HepG2 (cell line): ENCODE results near the gene ESPNL. TPM values are rescaled to one million over a fixed set of nuclear protein-coding genes. Genes with fewer than 3 reads are reported as not detected.
A peak's percentile ranks its signal among the peaks of the same experiment; 100 is the strongest.

Experiments used
- DMAP1 ChIP-seq: IDR thresholded peaks from 2 replicates; pipeline ENCODE4 v1.6.1; 2016
- ELF1 ChIP-seq: sonication (generic); formaldehyde crosslinking; IDR thresholded peaks from 2 replicates; pipeline ENCODE4 v1.4.0; 2020; ENCODE audit warnings: missing genetic modification reagents
- FOXA3 ChIP-seq: IDR thresholded peaks from 2 replicates; pipeline ENCODE4 v1.6.1; 2016; ENCODE audit warnings: missing genetic modification reagents, missing compliant biosample characterization
- HOXD1 ChIP-seq: sonication (generic); formaldehyde crosslinking; IDR thresholded peaks from 2 replicates; pipeline ENCODE4 v1.5.0; 2020; ENCODE audit warnings: missing genetic modification reagents
- JUN ChIP-seq: sonication (generic); formaldehyde crosslinking; IDR thresholded peaks from 2 replicates; pipeline ENCODE4 v1.4.0; 2020; ENCODE audit warnings: mild to moderate bottlenecking, missing genetic modification reagents
- MLXIP ChIP-seq: sonication (generic); formaldehyde crosslinking; IDR thresholded peaks from 2 replicates; pipeline ENCODE4 v1.9.0; 2021; ENCODE audit warnings: missing genetic modification reagents, borderline replicate concordance
- MXD4 ChIP-seq: IDR thresholded peaks from 2 replicates; pipeline ENCODE4 v1.6.1; 2016; ENCODE audit warnings: mild to moderate bottlenecking, missing biosample characterization, missing genetic modification reagents
- SPEN ChIP-seq: sonication (generic); formaldehyde crosslinking; IDR thresholded peaks from 2 replicates; pipeline ENCODE4 v1.5.1; 2020; ENCODE audit warnings: low read depth, mild to moderate bottlenecking, missing genetic modification reagents
- TFDP2 ChIP-seq: sonication (generic); formaldehyde crosslinking; IDR thresholded peaks from 2 replicates; pipeline ENCODE4 v1.4.0; 2020; ENCODE audit warnings: missing genetic modification reagents
- TFE3 ChIP-seq: IDR thresholded peaks from 2 replicates; pipeline ENCODE4 v1.6.1; 2016
- USF2 ChIP-seq, 2 experiments: sonication (generic) in 1 of 2; formaldehyde crosslinking in 1 of 2; IDR thresholded peaks; 2 replicates each; pipeline versions ENCODE4 v1.5.1 to v1.6.1; 2011 to 2020; ENCODE audit warnings: borderline replicate concordance in 1 of 2, low read depth in 1 of 2, low read length in 1 of 2, mild to moderate bottlenecking in 1 of 2, missing genetic modification reagents in 1 of 2, moderate library complexity in 1 of 2
- ZFYVE20 ChIP-seq: sonication (generic); formaldehyde crosslinking; IDR thresholded peaks from 2 replicates; pipeline ENCODE4 v1.8.0; 2023; ENCODE audit warnings: low read depth, mild to moderate bottlenecking, moderate library complexity, missing genetic modification reagents, borderline replicate concordance
- ZNF382 ChIP-seq: sonication (generic); formaldehyde crosslinking; IDR thresholded peaks from 2 replicates; pipeline ENCODE4 v1.5.0; 2020; ENCODE audit warnings: missing genetic modification reagents, mild to moderate bottlenecking, borderline replicate concordance
- ZNF432 ChIP-seq: sonication (generic); formaldehyde crosslinking; IDR thresholded peaks from 2 replicates; pipeline ENCODE4 v1.5.0; 2020; ENCODE audit warnings: missing genetic modification reagents, mild to moderate bottlenecking, borderline replicate concordance
- ZNF503 ChIP-seq: sonication (generic); formaldehyde crosslinking; IDR thresholded peaks from 2 replicates; pipeline ENCODE4 v1.4.0; 2020; ENCODE audit warnings: missing genetic modification reagents
- ZNF530 ChIP-seq: sonication (generic); formaldehyde crosslinking; IDR thresholded peaks from 2 replicates; pipeline ENCODE4 v1.5.0; 2020; ENCODE audit warnings: low read depth, mild to moderate bottlenecking, missing genetic modification reagents
- ZNF543 ChIP-seq: sonication (generic); formaldehyde crosslinking; IDR thresholded peaks from 2 replicates; pipeline ENCODE4 v1.4.0; 2020; ENCODE audit warnings: mild to moderate bottlenecking, missing genetic modification reagents
- ZNF557 ChIP-seq: sonication (generic); formaldehyde crosslinking; IDR thresholded peaks from 2 replicates; pipeline ENCODE4 v1.4.0; 2020; ENCODE audit warnings: missing genetic modification reagents
- polyA plus RNA-seq, 8 experiments: library from polyadenylated mRNA; depleted of rRNA in 3 of 8; stranded (reverse) in 7 of 8; unstranded in 1 of 8; fragments of >200 nt; fragmentation: Illumina TruSeq in 4 of 8; extraction: Trizol in 4 of 8; gene quantifications; 2 replicates each; pipeline versions ENCODE4 v1.2.1 to v1.2.3, GENCODE V29; 2011 to 2016; ENCODE audit warnings: low read depth in 4 of 8, missing spikeins in 1 of 8, mixed read lengths in 1 of 8; ENCODE audit not compliant: insufficient read depth in 1 of 8
- total RNA-seq, 5 experiments: library from RNA; depleted of rRNA; stranded (reverse); fragments of >200 nt; fragmentation: Illumina TruSeq; extraction: Trizol; gene quantifications; 2 replicates each; pipeline ENCODE4 v1.2.3, GENCODE V29; 2016; ENCODE audit warnings: low read depth in 1 of 5

Gene ESPNL
- total and polyA plus RNA-seq, 2 of the 13 experiments (the other 11 are each of a cell fraction or from before 2014, with no cell fraction given), result 0.45 to 0.80 TPM

GRCh38 chr2:238061315-238062202, 38.6 kb upstream of the ESPNL start (continued):
- TF ChIP-seq TFE3 (CRISPR knock-in tag) (0 out of 2 replicates have a peak, but pooled peaks have one; percentile 28), USF2 (IDR thresholded peaks at IDR 0.05; ENCODE audit: low read depth, low read length) (peak; percentile 39), USF2 (CRISPR knock-in tag; IDR thresholded peaks at IDR 0.05; ENCODE audit: borderline replicate concordance) (no peak), ELF1 (0 out of 2 replicates have a peak, but pooled peaks have one; percentile 10), TFDP2 (CRISPR knock-in tag) (peak; percentile 37; the same call in 1 of the 2 replicates), MLXIP (CRISPR knock-in tag) (0 out of 2 replicates have a peak, but pooled peaks have one; percentile 12), ZNF543 (CRISPR knock-in tag) (peak; percentile 38; the same call in 1 of the 2 replicates), ZFYVE20 (CRISPR knock-in tag) (no peak), MXD4 (CRISPR knock-in tag) (peak; percentile 6; the same call in 1 of the 2 replicates), FOXA3 (peak; percentile 15; the same call in 1 of the 2 replicates), HOXD1 (no peak), JUN (CRISPR knock-in tag) (no peak), SPEN (CRISPR knock-in tag) (no peak), ZNF557 (0 out of 2 replicates have a peak, but pooled peaks have one; percentile 76), ZNF382 (CRISPR knock-in tag) (no peak), ZNF503 (CRISPR knock-in tag) (0 out of 2 replicates have a peak, but pooled peaks have one; percentile 18), ZNF432 (no peak), DMAP1 (peak; percentile 19; the same call in 1 of the 2 replicates), ZNF530 (0 out of 2 replicates have a peak, but pooled peaks have one; percentile 36)
